WERI-Rb-1 (cell line): ENCODE results near the gene DDIT3.

Experiments used
- DNase-seq: peaks from one replicate; pipeline ENCODE4 v3.0.0-alpha.2; 2020
- H3K27ac ChIP-seq: fragments of 250-450 bp; sonication (Bioruptor Pico); 2 replicates; pipeline ENCODE4 v1.5.1; 2020; ENCODE audit warnings: mild to moderate bottlenecking, moderate library complexity
- H3K27me3 ChIP-seq: fragments of 250-450 bp; sonication (Bioruptor Pico); 2 replicates; pipeline ENCODE4 v1.5.1; 2021; ENCODE audit warnings: mild to moderate bottlenecking, low read depth, moderate library complexity; ENCODE audit not compliant: insufficient read depth, severe bottlenecking
- H3K36me3 ChIP-seq: fragments of 250-450 bp; sonication (Bioruptor Pico); 2 replicates; pipeline ENCODE4 v1.5.1; 2020; ENCODE audit warnings: mild to moderate bottlenecking, moderate library complexity
- H3K4me3 ChIP-seq: 2 replicates; pipeline ENCODE4 v1.5.1; 2011; ENCODE audit warnings: low read depth, mild to moderate bottlenecking, control low read depth, low read length
- H3K9me3 ChIP-seq: fragments of 250-450 bp; sonication (Bioruptor Pico); 2 replicates; pipeline ENCODE4 v1.5.1; 2021; ENCODE audit warnings: mild to moderate bottlenecking, moderate library complexity; ENCODE audit not compliant: severe bottlenecking
- CTCF ChIP-seq: IDR thresholded peaks from 2 replicates; pipeline ENCODE4 v1.5.1; 2011; ENCODE audit warnings: low read depth, mild to moderate bottlenecking, control low read depth, inconsistent platforms, low read length

DDIT3 gene

DNA sequence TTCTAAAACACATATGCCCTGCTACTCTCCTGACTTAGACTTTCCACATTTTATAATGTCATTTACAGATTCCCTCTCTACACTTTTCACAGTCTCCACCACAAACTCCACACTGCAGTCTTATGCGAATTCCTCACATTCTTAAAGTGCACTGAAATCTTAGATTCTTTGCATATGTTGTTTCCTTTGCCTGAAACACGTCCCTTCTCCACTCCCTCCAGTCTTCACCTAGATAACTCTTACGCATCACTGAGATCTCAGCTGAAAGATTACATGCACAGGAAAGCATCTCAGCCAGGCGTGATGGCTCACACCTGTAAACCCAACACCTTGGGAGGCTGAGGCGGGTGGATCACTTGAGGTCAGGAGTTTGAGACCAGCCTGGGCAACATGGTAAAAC lies 36.8 kb downstream of the DDIT3 start:
- Histone ChIP-seq H3K9me3 (no peaks in the 10 kb centered on the region), H3K27ac (no peak overlapping the region), H3K4me3 (no peak overlapping the region), H3K27me3 (no peaks in the 10 kb centered on the region), H3K36me3 (peaks cover 7% of the 10 kb centered on the region)
- DNase-seq, result no peak
- no peak for TF ChIP-seq CTCF

DNA sequence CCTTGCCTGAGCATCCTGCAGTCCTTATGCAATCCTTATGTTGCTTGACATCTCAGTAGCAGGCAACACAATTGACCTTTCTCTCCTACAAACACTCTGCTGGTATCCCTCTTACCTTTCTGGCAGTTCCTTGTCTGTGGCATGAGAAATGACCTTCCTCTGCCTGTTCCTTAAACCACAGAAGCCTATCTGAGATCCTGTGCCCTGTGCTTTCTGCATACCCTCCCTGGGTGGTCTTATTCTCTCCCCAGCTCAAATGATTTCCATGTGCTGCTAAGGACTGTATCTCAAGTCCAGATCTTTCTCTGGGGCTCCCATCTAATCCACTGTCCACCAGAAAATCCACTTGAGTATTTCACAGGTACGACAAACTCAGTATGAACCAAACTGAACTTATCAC lies 38.6 kb downstream of the DDIT3 start:
- Histone ChIP-seq H3K27ac (no peak overlapping the region), H3K9me3 (no peaks in the 10 kb centered on the region), H3K27me3 (no peaks in the 10 kb centered on the region), H3K4me3 (no peak overlapping the region), H3K36me3 (no peaks in the 10 kb centered on the region)
- no peak for TF ChIP-seq CTCF
- no peak for DNase-seq

DNA sequence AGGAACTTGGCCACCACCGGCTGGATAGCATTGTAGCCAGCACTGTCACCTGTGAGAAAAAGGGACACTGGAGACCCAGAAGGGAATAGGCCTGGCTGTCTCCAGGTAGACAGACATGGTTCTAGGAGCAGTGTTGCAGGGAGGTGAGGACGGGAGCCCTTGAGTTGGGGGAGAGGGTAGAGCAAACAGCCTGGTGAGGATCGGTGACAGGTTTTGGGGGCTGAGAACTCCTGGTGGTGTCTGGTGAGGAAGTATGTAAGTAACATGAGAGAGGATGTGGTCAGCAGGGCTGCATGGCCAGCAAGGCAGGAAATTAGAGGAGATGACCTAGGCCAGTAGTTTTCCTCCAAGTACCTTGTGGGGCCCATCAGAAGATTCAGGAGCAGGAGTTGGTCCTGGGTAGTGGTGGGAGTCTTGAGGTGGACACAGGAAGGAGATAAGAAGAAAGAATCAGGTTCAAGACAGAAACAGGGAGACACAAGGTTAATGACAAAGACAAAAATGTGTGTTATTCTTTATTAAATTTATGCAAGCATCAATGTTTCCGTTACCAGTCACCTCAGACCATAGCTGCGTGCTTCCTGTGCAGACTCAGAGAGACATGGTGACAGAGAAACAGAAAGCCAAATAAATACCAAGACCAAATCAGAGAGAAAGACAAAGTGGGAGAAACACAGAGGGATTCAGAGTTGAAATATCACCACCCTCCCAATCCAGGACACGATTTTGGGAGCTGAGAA lies 40.8 kb downstream of the DDIT3 start, which contains the start of gene ARHGAP9:
Gene ARHGAP9, minus strand, starts transcription at position 491 of the 740 bp plus-strand sequence. Its CDS starts 460 bp downstream, at position 31.
- no peak for TF ChIP-seq CTCF
- Histone ChIP-seq H3K27me3 (no peaks in the 10 kb centered on the region), H3K27ac (no peak within 1 kb of the TSS), H3K36me3 (peaks cover 3% of the 10 kb centered on the region), H3K4me3 (no peak within 1 kb of the TSS), H3K9me3 (no peaks in the 10 kb centered on the region)
- DNase-seq, result no peak

DNA sequence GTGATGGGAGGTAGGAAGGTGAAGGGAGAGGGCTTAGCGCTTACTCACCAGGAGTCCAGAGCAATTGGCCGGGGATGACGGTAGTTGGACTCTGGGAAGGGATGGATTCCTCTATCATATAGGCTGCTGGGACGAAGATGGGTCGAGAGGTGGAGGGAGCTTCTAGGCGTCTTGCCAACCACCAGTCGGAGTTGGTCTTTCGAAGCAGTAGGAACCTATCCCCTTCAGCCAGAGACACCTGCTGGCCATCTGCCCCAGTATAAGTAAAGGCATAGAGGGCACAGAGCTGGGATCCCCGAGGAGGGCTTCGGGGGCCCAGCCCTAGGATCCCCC lies 41.3 kb downstream of the DDIT3 start:
- Histone ChIP-seq H3K36me3 (peaks cover 5% of the 10 kb centered on the region), H3K4me3 (no peak overlapping the region), H3K9me3 (no peaks in the 10 kb centered on the region), H3K27ac (no peak overlapping the region), H3K27me3 (no peaks in the 10 kb centered on the region)
- no peak for DNase-seq
- no peak for TF ChIP-seq CTCF

- DNase-seq, result no peak
- Histone ChIP-seq H3K9me3 (no peaks in the 10 kb centered on the region), H3K36me3 (peaks cover 5% of the 10 kb centered on the region), H3K27me3 (no peaks in the 10 kb centered on the region), H3K27ac (no peak overlapping the region), H3K4me3 (no peak overlapping the region)
- no peak for TF ChIP-seq CTCF
Observed at GRCh38 chr12:57477710-57478681, 42.3 kb downstream of the DDIT3 start.
